ENCODE measurements around the gene MPV17. TPM values are rescaled to one million over a fixed set of nuclear protein-coding genes. Genes with fewer than 3 reads are reported as not detected.
"Not testable (repeated sequence)": the region's sequence is repeated elsewhere in the genome, so short reads cannot be mapped to it uniquely, and the experiment has no call there.

The MPV17 gene
- total and polyA plus RNA-seq, 9 donors: 39.0 to 58.3 (median 46.4) TPM

DNA sequence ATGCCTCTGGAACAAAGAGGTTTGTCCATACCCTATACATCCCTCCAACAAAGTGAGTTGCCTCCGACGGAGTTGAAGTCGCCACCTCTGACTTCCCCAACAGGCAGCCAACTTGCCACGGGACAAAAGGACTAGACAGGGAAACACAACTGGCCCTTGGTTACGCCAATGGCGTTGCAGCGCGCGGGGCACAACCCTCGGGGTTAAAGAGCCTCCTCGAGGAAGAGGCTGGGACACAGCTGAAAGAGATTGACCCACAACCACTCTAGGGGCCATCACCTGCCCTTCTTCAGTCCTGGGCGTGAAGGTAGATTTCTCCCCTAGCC is 33.1 kb upstream of the MPV17 start:
- no peaks in the 10 kb centered on the region for H3K9me3 ChIP-seq (replicated peaks; ENCODE audit: control insufficient read depth, low read depth, low read length)
- peak overlapping the region; percentile 84 for H3K4me3 ChIP-seq (ENCODE audit: low read length)
- WGBS (ENCODE audit: insufficient coverage): 0% methylated on average over 12 of the region's 12 CpGs
- H3K36me3 ChIP-seq (ENCODE audit: control insufficient read depth, insufficient read depth, low read length): no peaks in the 10 kb centered on the region
- peak; percentile 42 for DNase-seq
- H3K27me3 ChIP-seq (ENCODE audit: control insufficient read depth, insufficient read depth, low read length): no peaks in the 10 kb centered on the region
- H3K4me1 ChIP-seq (ENCODE audit: control insufficient read depth, insufficient read depth, low read length): peaks cover 17% of the 10 kb centered on the region
- H3K27ac ChIP-seq (ENCODE audit: low read length): peak overlapping the region; percentile 95

DNA sequence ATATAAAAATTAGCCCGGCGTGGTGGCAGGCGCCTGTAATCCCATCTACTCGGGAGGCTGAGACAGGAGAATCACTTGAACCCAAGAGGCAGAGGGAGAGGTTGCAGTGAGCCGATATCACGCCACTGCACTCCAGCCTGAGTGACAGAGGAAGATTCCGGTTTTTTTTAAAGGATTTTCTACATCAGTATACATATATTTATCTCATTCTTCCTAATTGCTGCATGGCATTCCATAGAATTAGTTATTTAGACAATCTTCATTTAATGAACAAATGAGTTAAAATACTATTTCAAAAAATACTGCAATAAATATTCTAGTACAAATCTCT is 31.7 kb upstream of the MPV17 start:
- no peaks in the 10 kb centered on the region for H3K9me3 ChIP-seq (replicated peaks; ENCODE audit: control insufficient read depth, low read depth, low read length)
- no peak overlapping the region for H3K27ac ChIP-seq (ENCODE audit: low read length)
- H3K36me3 ChIP-seq (ENCODE audit: control insufficient read depth, insufficient read depth, low read length): no peaks in the 10 kb centered on the region
- 92% methylated on average over 4 of the region's 7 CpGs for WGBS (ENCODE audit: insufficient coverage)
- DNase-seq: no peak
- H3K4me1 ChIP-seq (ENCODE audit: control insufficient read depth, insufficient read depth, low read length): peaks cover 17% of the 10 kb centered on the region
- H3K27me3 ChIP-seq (ENCODE audit: control insufficient read depth, insufficient read depth, low read length): no peaks in the 10 kb centered on the region
- no peak overlapping the region for H3K4me3 ChIP-seq (ENCODE audit: low read length)

- no peak for DNase-seq
- Histone ChIP-seq H3K36me3 (ENCODE audit: control insufficient read depth, insufficient read depth, low read length) (no peaks in the 10 kb centered on the region), H3K4me1 (ENCODE audit: control insufficient read depth, insufficient read depth, low read length) (peaks cover 17% of the 10 kb centered on the region), H3K27me3 (ENCODE audit: control insufficient read depth, insufficient read depth, low read length) (no peaks in the 10 kb centered on the region), H3K9me3 (replicated peaks; ENCODE audit: control insufficient read depth, low read depth, low read length) (no peaks in the 10 kb centered on the region), H3K27ac (ENCODE audit: low read length) (no peak overlapping the region), H3K4me3 (ENCODE audit: low read length) (no peak overlapping the region)
- 67% methylated on average over 3 of the region's 7 CpGs for WGBS (ENCODE audit: insufficient coverage)
Measured at GRCh38 chr2:27353762-27354596, 31.1 kb upstream of the MPV17 start.

GRCh38 chr2:27353386-27353761 is 30.5 kb upstream of the MPV17 start:
- not testable (repeated sequence) for H3K27ac ChIP-seq (ENCODE audit: low read length); DNase-seq; H3K4me3 ChIP-seq (ENCODE audit: low read length); H3K27me3 ChIP-seq (ENCODE audit: control insufficient read depth, insufficient read depth, low read length); H3K36me3 ChIP-seq (ENCODE audit: control insufficient read depth, insufficient read depth, low read length); H3K9me3 ChIP-seq (replicated peaks; ENCODE audit: control insufficient read depth, low read depth, low read length)
- 100% methylated on average over 1 of the region's 5 CpGs for WGBS (ENCODE audit: insufficient coverage)
- H3K4me1 ChIP-seq (ENCODE audit: control insufficient read depth, insufficient read depth, low read length): peaks cover 17% of the 10 kb centered on the region

DNA sequence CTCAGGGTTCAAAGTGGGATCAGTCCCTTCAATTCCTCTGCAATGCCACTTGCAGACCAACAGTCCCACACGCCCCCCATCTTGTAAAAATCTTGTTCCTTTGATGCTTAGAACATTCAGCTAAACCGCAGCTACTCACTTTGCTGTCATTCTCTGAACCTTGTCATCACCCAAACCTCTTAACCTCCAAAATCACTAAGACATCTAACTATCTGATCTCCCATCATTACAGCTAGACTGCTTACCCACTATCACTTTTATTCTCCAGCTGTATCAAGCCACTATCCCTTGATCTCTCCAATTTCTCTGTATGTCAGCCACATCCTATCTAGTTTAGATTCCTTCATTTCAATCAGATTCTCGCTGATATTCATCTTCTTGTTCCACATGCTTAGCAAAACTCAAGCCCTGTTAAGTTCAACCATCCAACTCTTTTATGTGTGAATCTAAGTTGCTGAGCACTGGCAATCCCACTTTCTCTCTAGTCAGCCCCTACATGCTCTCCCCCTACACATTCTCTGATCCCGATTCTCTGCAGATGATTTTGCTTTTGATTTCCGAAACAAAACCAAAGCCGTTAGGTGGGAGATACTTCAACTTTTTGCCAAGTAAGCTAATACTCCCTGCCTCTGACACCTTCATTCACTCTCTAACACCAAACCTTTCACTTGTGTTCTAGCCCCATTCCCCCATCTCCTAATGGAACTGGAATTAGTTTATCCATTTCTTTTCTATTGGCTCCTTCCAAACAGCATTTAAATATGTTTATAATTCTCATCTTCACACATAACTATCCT is 29.1 kb upstream of the MPV17 start:
- Histone ChIP-seq H3K36me3 (ENCODE audit: control insufficient read depth, insufficient read depth, low read length) (no peaks in the 10 kb centered on the region), H3K4me3 (ENCODE audit: low read length) (no peak overlapping the region), H3K4me1 (ENCODE audit: control insufficient read depth, insufficient read depth, low read length) (peaks cover 7% of the 10 kb centered on the region), H3K27me3 (ENCODE audit: control insufficient read depth, insufficient read depth, low read length) (no peaks in the 10 kb centered on the region), H3K9me3 (replicated peaks; ENCODE audit: control insufficient read depth, low read depth, low read length) (no peaks in the 10 kb centered on the region), H3K27ac (ENCODE audit: low read length) (no peak overlapping the region)
- 85% methylated on average over 5 of the region's 6 CpGs for WGBS (ENCODE audit: insufficient coverage)
- DNase-seq: no peak

- WGBS (ENCODE audit: insufficient coverage): 86% methylated on average over 5 of the region's 7 CpGs
- peaks cover 2% of the 10 kb centered on the region for H3K4me1 ChIP-seq (ENCODE audit: control insufficient read depth, insufficient read depth, low read length)
- no peak overlapping the region for H3K4me3 ChIP-seq (ENCODE audit: low read length)
- H3K9me3 ChIP-seq (replicated peaks; ENCODE audit: control insufficient read depth, low read depth, low read length): no peaks in the 10 kb centered on the region
- H3K27ac ChIP-seq (ENCODE audit: low read length): no peak overlapping the region
- no peak for DNase-seq
- no peaks in the 10 kb centered on the region for H3K36me3 ChIP-seq (ENCODE audit: control insufficient read depth, insufficient read depth, low read length)
- no peaks in the 10 kb centered on the region for H3K27me3 ChIP-seq (ENCODE audit: control insufficient read depth, insufficient read depth, low read length)
Measured at GRCh38 chr2:27350106-27350693, 27.3 kb upstream of the MPV17 start.

DNA sequence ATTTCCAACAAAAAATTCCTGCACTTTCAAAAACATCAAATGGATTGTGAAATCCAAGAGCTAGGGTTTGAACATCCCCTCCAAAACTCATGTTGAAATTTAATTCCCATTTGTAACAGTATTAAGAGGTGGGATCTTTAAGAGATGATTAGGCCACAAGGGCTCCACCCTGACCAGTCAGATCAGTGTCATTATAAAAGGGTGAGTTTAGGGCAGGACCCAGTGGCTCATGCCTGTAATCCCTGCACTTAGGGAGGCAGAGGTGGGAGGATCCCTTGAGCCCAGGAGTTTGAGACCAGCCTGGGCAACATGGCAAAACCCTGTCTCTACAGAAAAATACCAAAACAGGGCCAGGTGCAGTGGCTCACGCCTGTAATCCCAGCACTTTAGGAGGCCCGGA is 24.7 kb upstream of the MPV17 start:
- Histone ChIP-seq H3K4me1 (ENCODE audit: control insufficient read depth, insufficient read depth, low read length) (no peaks in the 10 kb centered on the region), H3K27ac (ENCODE audit: low read length) (no peak overlapping the region), H3K36me3 (ENCODE audit: control insufficient read depth, insufficient read depth, low read length) (peaks cover 8% of the 10 kb centered on the region), H3K27me3 (ENCODE audit: control insufficient read depth, insufficient read depth, low read length) (no peaks in the 10 kb centered on the region), H3K4me3 (ENCODE audit: low read length) (no peak overlapping the region), H3K9me3 (replicated peaks; ENCODE audit: control insufficient read depth, low read depth, low read length) (no peaks in the 10 kb centered on the region)
- no peak for DNase-seq
- WGBS (ENCODE audit: insufficient coverage): 88% methylated on average over 2 of the region's 2 CpGs

DNA sequence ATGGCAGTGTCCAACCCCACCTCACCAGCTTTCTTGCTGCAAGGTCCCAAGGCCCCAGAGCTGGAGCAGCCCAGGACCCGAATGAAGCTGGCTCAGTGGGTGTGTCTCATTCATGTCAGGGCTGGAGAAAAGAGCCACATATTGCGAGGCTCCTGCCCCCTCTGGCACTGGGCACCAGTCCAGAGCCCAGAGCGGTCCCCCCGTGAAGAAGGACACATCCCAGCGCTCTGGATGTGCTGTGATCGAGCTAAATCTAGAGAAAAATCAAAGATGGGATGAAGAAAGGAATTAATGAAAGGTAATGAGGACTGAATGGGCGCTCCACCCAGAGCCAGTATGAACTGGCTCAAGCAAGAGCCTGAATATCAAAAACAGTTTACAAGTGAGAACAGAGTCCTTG is 13.3 kb upstream of the MPV17 start:
- Histone ChIP-seq H3K9me3 (replicated peaks; ENCODE audit: control insufficient read depth, low read depth, low read length) (no peaks in the 10 kb centered on the region), H3K4me3 (ENCODE audit: low read length) (no peak overlapping the region), H3K4me1 (ENCODE audit: control insufficient read depth, insufficient read depth, low read length) (no peaks in the 10 kb centered on the region), H3K36me3 (ENCODE audit: control insufficient read depth, insufficient read depth, low read length) (peaks cover 74% of the 10 kb centered on the region), H3K27me3 (ENCODE audit: control insufficient read depth, insufficient read depth, low read length) (no peaks in the 10 kb centered on the region), H3K27ac (ENCODE audit: low read length) (no peak overlapping the region)
- 100% methylated on average over 5 of the region's 7 CpGs for WGBS (ENCODE audit: insufficient coverage)
- DNase-seq: no peak

DNA sequence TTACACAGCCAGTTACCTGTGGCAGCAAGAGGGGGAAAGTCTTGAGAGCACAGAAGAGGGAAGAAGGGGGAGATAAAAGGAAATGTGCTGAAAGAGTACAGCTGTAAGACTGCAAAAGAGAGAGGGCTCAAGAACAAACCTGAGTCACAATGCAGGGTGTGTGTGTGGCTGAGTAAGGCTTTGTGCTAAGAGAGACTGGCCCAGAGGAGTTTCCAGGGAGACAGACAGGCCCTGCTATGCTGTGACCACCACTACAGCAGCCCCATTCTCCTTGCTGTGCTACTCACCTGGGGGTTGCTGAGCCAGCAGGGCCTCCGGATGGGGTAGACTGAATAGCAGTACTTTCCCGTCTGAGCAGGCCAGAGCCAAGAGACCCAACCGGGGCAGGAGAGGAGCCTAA is 12.4 kb upstream of the MPV17 start:
- no CpG with 5 or more reads among the region's 3 CpGs for WGBS (ENCODE audit: insufficient coverage)
- DNase-seq: no peak

DNA sequence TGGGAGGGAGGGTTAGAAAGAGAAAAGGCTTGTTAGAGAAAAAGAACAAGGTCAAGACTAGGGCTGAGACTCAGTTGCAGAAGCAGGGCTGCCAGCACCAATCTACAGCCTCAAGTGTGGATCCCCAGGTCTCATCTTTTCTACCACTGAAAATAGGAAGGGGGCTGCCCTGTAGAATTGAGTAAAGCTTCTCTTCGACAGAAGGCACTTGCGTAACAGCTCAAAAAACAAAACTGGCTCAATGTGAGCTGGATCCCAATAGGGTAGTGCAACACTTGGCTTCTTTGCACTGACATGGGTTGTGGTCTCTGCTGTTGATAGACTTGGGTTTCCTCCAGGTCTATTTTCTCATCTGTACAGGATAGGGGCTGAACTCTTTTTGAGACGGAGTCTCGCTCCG is 1.8 kb upstream of the MPV17 start:
- Histone ChIP-seq H3K9me3 (replicated peaks; ENCODE audit: control insufficient read depth, low read depth, low read length) (no peaks in the 10 kb centered on the region), H3K36me3 (ENCODE audit: control insufficient read depth, insufficient read depth, low read length) (peaks cover 37% of the 10 kb centered on the region), H3K4me1 (ENCODE audit: control insufficient read depth, insufficient read depth, low read length) (peaks cover 18% of the 10 kb centered on the region), H3K27me3 (ENCODE audit: control insufficient read depth, insufficient read depth, low read length) (no peaks in the 10 kb centered on the region), H3K4me3 (ENCODE audit: low read length) (no peak overlapping the region), H3K27ac (ENCODE audit: low read length) (no peak overlapping the region)
- no peak for DNase-seq
- WGBS (ENCODE audit: insufficient coverage): 83% methylated on average over 2 of the region's 5 CpGs

More for the DNA sequence above, 12.4 kb upstream of the MPV17 start:
- Histone ChIP-seq H3K4me1 (ENCODE audit: control insufficient read depth, insufficient read depth, low read length) (no peaks in the 10 kb centered on the region), H3K27me3 (ENCODE audit: control insufficient read depth, insufficient read depth, low read length) (no peaks in the 10 kb centered on the region), H3K27ac (ENCODE audit: low read length) (no peak overlapping the region), H3K36me3 (ENCODE audit: control insufficient read depth, insufficient read depth, low read length) (peaks cover 70% of the 10 kb centered on the region), H3K9me3 (replicated peaks; ENCODE audit: control insufficient read depth, low read depth, low read length) (no peaks in the 10 kb centered on the region), H3K4me3 (ENCODE audit: low read length) (no peak overlapping the region)
